Panc1 (cell line): ENCODE measurements around the gene DOCK3. TPM values are rescaled to one million over a fixed set of nuclear protein-coding genes. Genes with fewer than 3 reads are reported as not detected.

Source experiments
- ATAC-seq: fragments of 200-7000 bp; cut with Tn5 transposase; 2 replicates; pipeline ENCODE4 v1.9.1; 2020; ENCODE audit warnings: mild to moderate bottlenecking, moderate library complexity
- BruUV-seq: library from RNA; stranded (reverse); fragments of 400-500 nt; replicated peaks from 2 replicates; lab custom pipeline; 2021; lab: Mats Ljungman, UMichigan
- CTCF ChIA-PET: fragments of 300-600 bp; sonication (Branson Sonifier 250); formaldehyde crosslinking; loops from one replicate; lab custom pipeline; 2022; ENCODE audit warnings: antibody characterized with exemption; lab: Charles Lee
- POLR2A ChIA-PET: fragments of 300-600 bp; sonication (Branson Sonifier 250); formaldehyde crosslinking; loops from one replicate; lab custom pipeline; 2022; ENCODE audit warnings: antibody characterized with exemption; lab: Charles Lee
- DNase-seq: peaks from one replicate; pipeline ENCODE4 v3.0.0-alpha.2; 2010; ENCODE audit warnings: low read depth, low spot score
- H3K27ac ChIP-seq: 2 replicates; pipeline ENCODE4 v1.5.1; 2011; ENCODE audit warnings: mild to moderate bottlenecking, low read length, inconsistent platforms
- H3K27me3 ChIP-seq: fragments of 200-500 bp; sonication (Bioruptor generic); 2 replicates; pipeline ENCODE4 v1.6.0; 2014; ENCODE audit warnings: low read length, inconsistent platforms; ENCODE audit not compliant: control insufficient read depth, insufficient read depth
- H3K36me3 ChIP-seq: fragments of 200-500 bp; sonication (Bioruptor generic); 2 replicates; pipeline ENCODE4 v1.5.1; 2014; ENCODE audit warnings: inconsistent platforms, mild to moderate bottlenecking, low read length, moderate library complexity; ENCODE audit not compliant: control insufficient read depth, insufficient read depth
- H3K4me1 ChIP-seq: 2 replicates; pipeline ENCODE4 v1.5.1; 2011; ENCODE audit warnings: inconsistent platforms, mild to moderate bottlenecking, low read length, moderate library complexity; ENCODE audit not compliant: control insufficient read depth, insufficient read depth
- H3K4me3 ChIP-seq, 2 experiments: 2 replicates each; pipeline ENCODE4 v1.5.1; 2011 to 2012; ENCODE audit warnings: low read depth in 2 of 2, low read length in 2 of 2, mild to moderate bottlenecking in 2 of 2, inconsistent platforms in 1 of 2, moderate library complexity in 1 of 2
- H3K9me3 ChIP-seq: fragments of 200-500 bp; sonication (Bioruptor generic); 2 replicates; pipeline ENCODE4 v1.5.1; 2014; ENCODE audit warnings: low read depth, mild to moderate bottlenecking, inconsistent platforms, low read length, moderate library complexity; ENCODE audit not compliant: control insufficient read depth, insufficient read depth
- CTCF ChIP-seq: fragments of 450-650 bp; IDR thresholded peaks from 2 replicates; pipeline ENCODE4 v1.5.1; 2017; ENCODE audit warnings: mild to moderate bottlenecking
- POLR2AphosphoS5 ChIP-seq: IDR thresholded peaks from 2 replicates; pipeline ENCODE4 v1.6.1; 2012; ENCODE audit warnings: mild to moderate bottlenecking, low read depth, low read length, moderate library complexity
- REST ChIP-seq, 2 experiments: IDR thresholded peaks; 2 replicates each; pipeline ENCODE4 v1.6.1; 2011 to 2012; ENCODE audit warnings: low read depth in 2 of 2, control low read depth in 1 of 2, low read length in 1 of 2, mild to moderate bottlenecking in 1 of 2, moderate library complexity in 1 of 2; ENCODE audit not compliant: insufficient read depth in 1 of 2
- SIN3A ChIP-seq: IDR thresholded peaks from 2 replicates; pipeline ENCODE4 v1.6.1; 2012; ENCODE audit warnings: low read depth, mild to moderate bottlenecking, low read length, moderate library complexity, borderline replicate concordance; ENCODE audit not compliant: insufficient read depth
- TCF7L2 ChIP-seq: IDR thresholded peaks from 2 replicates; pipeline ENCODE4 v1.6.1; 2011; ENCODE audit warnings: mild to moderate bottlenecking, low read depth, low read length, inconsistent platforms
- in situ Hi-C: cut with HindIII; loops from 2 replicates; pipeline ENCODE4 v1.10.0; 2016; ENCODE audit warnings: low sequenced_read_pairs, low pct_unique_long_range_greater_than_20kb
- intact Hi-C: fragments of 100-400 bp; cut with micrococcal nuclease; formaldehyde crosslinking; loops from one replicate; pipeline ENCODE4 v1.10.0; 2022; ENCODE audit not compliant: unreplicated experiment
- total RNA-seq: library from RNA; stranded (reverse); gene quantifications from one replicate; pipeline ENCODE4 v1.2.1, GENCODE V29; 2021; ENCODE audit not compliant: unreplicated experiment

Gene DOCK3
- total RNA-seq, 1 experiment from 2014 or later = 0.21 TPM

DNA sequence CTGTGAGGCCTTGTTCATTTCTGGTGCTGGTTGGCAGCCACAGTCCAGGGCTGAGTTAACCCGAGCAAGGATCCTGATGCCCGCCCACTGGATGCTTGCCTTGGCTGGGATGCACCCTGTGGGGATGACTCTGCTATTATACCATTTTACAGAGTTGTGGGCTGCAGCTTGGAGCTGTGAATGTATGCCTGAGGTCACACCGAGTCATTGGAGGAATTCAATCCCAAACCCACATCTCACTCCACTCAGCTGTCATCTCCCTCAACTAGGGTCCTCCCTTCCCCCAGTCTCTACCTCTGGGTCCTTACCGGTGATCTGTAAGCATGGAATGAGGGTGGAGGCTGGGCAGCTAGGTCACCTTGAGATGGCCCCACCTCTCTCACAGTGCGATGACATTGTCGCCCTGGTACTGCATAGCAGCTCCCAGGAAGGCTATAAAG is 35.7 kb upstream of the DOCK3 start:
- peak; percentile 48; the same call in 1 of the 2 replicates for ATAC-seq
- no TSS peak for BruUV-seq
- ChIA-PET POLR2A (no interaction called here), CTCF (no interaction called here)
- Histone ChIP-seq H3K4me3 (no peak overlapping the region), H3K36me3 (no peaks in the 10 kb centered on the region), H3K4me1 (no peaks in the 10 kb centered on the region), H3K27ac (no peak overlapping the region), H3K9me3 (no peaks in the 10 kb centered on the region), H3K27me3 (no peaks in the 10 kb centered on the region)
- DNase-seq = no peak
- in situ Hi-C loops (no loop called here), intact Hi-C loops (no loop called here)
- TF ChIP-seq POLR2AphosphoS5 = no peak
- TF ChIP-seq REST (IDR thresholded peaks at IDR 0.05; ENCODE audit: insufficient read depth in 1 of 2, low read depth in 2 of 2, low read length in 1 of 2) = no peak
- no peak for TF ChIP-seq SIN3A
- TF ChIP-seq TCF7L2 = no peak
- no peak for TF ChIP-seq CTCF

- H3K27me3 ChIP-seq = no peaks in the 10 kb centered on the region
- in situ Hi-C loops = no loop called here
- ATAC-seq = no peak
- no peak for DNase-seq
- no peaks in the 10 kb centered on the region for H3K36me3 ChIP-seq
- CTCF ChIA-PET = no interaction called here
- intact Hi-C loops = no loop called here
- no peaks in the 10 kb centered on the region for H3K9me3 ChIP-seq
- H3K4me3 ChIP-seq = no peak overlapping the region
- POLR2A ChIA-PET = no interaction called here
- H3K27ac ChIP-seq = no peak overlapping the region
- no TSS peak for BruUV-seq
- no peaks in the 10 kb centered on the region for H3K4me1 ChIP-seq
- TF ChIP-seq CTCF (no peak), TCF7L2 (no peak), REST (IDR thresholded peaks at IDR 0.05; ENCODE audit: insufficient read depth in 1 of 2, low read depth in 2 of 2, low read length in 1 of 2) (no peak), SIN3A (no peak), POLR2AphosphoS5 (no peak)
Measured at GRCh38 chr3:50642382-50642781, 32.3 kb upstream of the DOCK3 start.
